Naive thymus-derived CD8-positive, alpha-beta T cell (primary cell): Measurements from ENCODE around the gene MUC3A. TPM values are rescaled to one million over a fixed set of nuclear protein-coding genes. Genes with fewer than 3 reads are reported as not detected.
"Not testable (repeated sequence)": the region's sequence is repeated elsewhere in the genome, so short reads cannot be mapped to it uniquely, and the experiment has no call there.

ENCODE experiments used
- ATAC-seq, 2 donors: fragments of 150-1000 bp; cut with Tn5 transposase in 1 of 2; sonication (Bioruptor Pico), chemical (Tn5 transposase) in 1 of 2; 1 replicate in 1 of 2; 2 replicates in 1 of 2; pipeline ENCODE4 v1.10.0; 2021; ENCODE audit warnings: mild to moderate bottlenecking in 2 of 2, moderate library complexity in 2 of 2
- POLR2A ChIA-PET: fragments of 350-600 bp; sonication (Branson Sonifier 250); formaldehyde crosslinking; loops from one replicate; lab custom pipeline; 2021; ENCODE audit warnings: antibody characterized with exemption; lab: Charles Lee
- DNase-seq, 10 donors: peaks; one replicate each; pipeline versions ENCODE4 v3.0.0 to v3.0.0-alpha.2; 2020 to 2022
- H3K27ac Mint-ChIP-seq, 10 donors: one replicate each; pipeline ENCODE4 v1.8.0; 2020 to 2022; ENCODE audit warnings: mild to moderate bottlenecking in 10 of 10, mixed read lengths in 10 of 10, moderate library complexity in 4 of 10, inconsistent platforms in 1 of 10
- H3K27me3 Mint-ChIP-seq, 5 donors: one replicate each; pipeline ENCODE4 v1.8.0; 2021 to 2022; ENCODE audit warnings: mixed read lengths in 5 of 5
- H3K36me3 Mint-ChIP-seq, 3 donors: one replicate each; pipeline ENCODE4 v1.8.0; 2020 to 2022; ENCODE audit warnings: mixed read lengths in 3 of 3, mild to moderate bottlenecking in 2 of 3, inconsistent platforms in 1 of 3
- H3K4me1 Mint-ChIP-seq, 4 donors: one replicate each; pipeline ENCODE4 v1.8.0; 2021 to 2022; ENCODE audit warnings: mixed read lengths in 4 of 4
- H3K4me3 Mint-ChIP-seq, 10 donors: one replicate each; pipeline ENCODE4 v1.8.0; 2020 to 2022; ENCODE audit warnings: mild to moderate bottlenecking in 10 of 10, mixed read lengths in 10 of 10, moderate library complexity in 6 of 10, inconsistent platforms in 1 of 10
- H3K9me3 Mint-ChIP-seq, 9 donors: one replicate each; pipeline ENCODE4 v1.8.0; 2020 to 2022; ENCODE audit warnings: mixed read lengths in 9 of 9, mild to moderate bottlenecking in 3 of 9, inconsistent platforms in 1 of 9, moderate library complexity in 1 of 9
- polyA plus RNA-seq, 3 donors: library from polyadenylated mRNA; unstranded; fragments of 300-500 nt; fragmentation: Illumina TruSeq; gene quantifications; one replicate each; pipeline ENCODE4 v1.2.3, GENCODE V29; 2021
- total RNA-seq, 8 experiments: library from RNA in 2 of 8; stranded (reverse) in 2 of 8; gene quantifications; one replicate each; pipeline ENCODE4 v1.2.3 and lab custom pipeline; 2021 to 2026

Gene MUC3A
- total and polyA plus RNA-seq, 5 experiments from 2014 or later = not detected

DNA sequence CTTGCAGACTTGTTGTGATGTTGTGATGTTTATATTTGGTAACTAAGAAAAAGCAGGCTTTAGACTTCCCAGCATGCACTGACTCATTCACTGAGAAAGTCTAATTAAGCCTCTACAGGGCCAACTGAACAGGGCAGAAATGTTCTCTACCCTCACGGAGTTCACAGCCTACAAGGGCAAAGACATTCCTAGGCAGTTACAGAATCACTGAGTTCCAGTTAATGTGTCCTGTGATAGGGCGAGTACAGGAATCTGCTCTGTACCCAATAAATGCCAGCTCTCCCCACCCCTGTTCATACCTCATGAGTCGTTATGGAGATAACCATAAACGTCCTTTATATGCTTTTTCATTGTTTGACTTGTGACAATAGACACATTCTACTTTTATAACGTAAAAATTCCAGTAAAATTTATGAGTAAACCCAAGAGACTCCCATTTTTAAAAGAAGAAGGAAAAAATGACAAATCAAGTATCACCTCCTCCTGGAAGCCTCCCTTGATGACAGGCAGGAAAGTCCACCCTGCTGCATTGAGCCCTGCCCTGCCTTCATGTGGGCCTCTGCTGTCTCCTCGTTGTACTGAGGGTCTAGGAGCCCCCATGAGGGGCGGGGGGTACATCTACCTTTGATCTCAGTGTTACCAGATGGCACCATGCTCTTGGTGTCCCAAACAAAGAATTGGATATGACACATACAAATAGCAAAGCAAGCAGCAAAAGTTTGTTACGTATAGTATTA is 34.3 kb downstream of the MUC3A start:
- ATAC-seq (no peak), DNase-seq (no peak)
- Mint-ChIP-seq H3K9me3 (no peaks in the 10 kb centered on the region), H3K27me3 (peaks cover 3 to 44% (median 10%) of the 10 kb centered on the region in 5 donors), H3K4me3 (no peak overlapping the region), H3K36me3 (no peaks in the 10 kb centered on the region), H3K4me1 (no peaks in the 10 kb centered on the region), H3K27ac (no peak overlapping the region)
- POLR2A ChIA-PET = no interaction called here

GRCh38 chr7:100984241-100984918 is 35.0 kb downstream of the MUC3A start:
- POLR2A ChIA-PET, ATAC-seq, DNase-seq, H3K36me3 Mint-ChIP-seq, H3K4me1 Mint-ChIP-seq, H3K9me3 Mint-ChIP-seq, H3K4me3 Mint-ChIP-seq: not testable (repeated sequence)
- H3K27ac Mint-ChIP-seq = peak overlapping the region in 1 of 10 donors; percentile 34
- peaks cover 3 to 44% (median 10%) of the 10 kb centered on the region in 5 donors for H3K27me3 Mint-ChIP-seq

GRCh38 chr7:100985033-100985797 is 35.9 kb downstream of the MUC3A start:
- DNase-seq, H3K4me3 Mint-ChIP-seq, H3K9me3 Mint-ChIP-seq, H3K27ac Mint-ChIP-seq, ATAC-seq, H3K36me3 Mint-ChIP-seq, H3K4me1 Mint-ChIP-seq, POLR2A ChIA-PET: not testable (repeated sequence)
- H3K27me3 Mint-ChIP-seq = peaks cover 3 to 44% (median 10%) of the 10 kb centered on the region in 5 donors

DNA sequence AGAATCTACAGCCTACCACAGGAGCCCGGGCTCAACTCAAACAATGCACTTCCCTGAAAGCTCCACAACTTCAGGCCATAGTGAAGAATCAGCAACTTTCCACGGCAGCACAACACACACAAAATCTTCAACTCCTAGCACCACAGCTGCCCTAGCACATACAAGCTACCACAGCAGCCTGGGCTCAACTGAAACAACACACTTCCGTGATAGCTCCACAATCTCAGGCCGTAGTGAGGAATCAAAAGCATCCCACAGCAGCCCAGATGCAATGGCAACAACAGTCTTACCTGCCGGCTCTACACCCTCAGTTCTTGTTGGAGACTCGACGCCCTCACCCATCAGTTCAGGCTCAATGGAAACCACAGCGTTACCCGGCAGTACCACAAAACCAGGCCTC is 42.3 kb downstream of the MUC3A start:
- Mint-ChIP-seq H3K4me1 (no peaks in the 10 kb centered on the region), H3K9me3 (no peaks in the 10 kb centered on the region), H3K4me3 (no peak overlapping the region), H3K36me3 (no peaks in the 10 kb centered on the region), H3K27me3 (peaks cover 0 to 4% (median 0%) of the 10 kb centered on the region in 5 donors), H3K27ac (no peak overlapping the region)
- POLR2A ChIA-PET = no interaction called here
- DNase-seq = no peak
- no peak for ATAC-seq

- H3K9me3 Mint-ChIP-seq, H3K27me3 Mint-ChIP-seq, DNase-seq, H3K4me3 Mint-ChIP-seq, ATAC-seq, H3K4me1 Mint-ChIP-seq, POLR2A ChIA-PET, H3K36me3 Mint-ChIP-seq, H3K27ac Mint-ChIP-seq: not testable (repeated sequence)
These were observed 42.9 kb downstream of the MUC3A start for GRCh38 chr7:100992280-100992679.

DNA sequence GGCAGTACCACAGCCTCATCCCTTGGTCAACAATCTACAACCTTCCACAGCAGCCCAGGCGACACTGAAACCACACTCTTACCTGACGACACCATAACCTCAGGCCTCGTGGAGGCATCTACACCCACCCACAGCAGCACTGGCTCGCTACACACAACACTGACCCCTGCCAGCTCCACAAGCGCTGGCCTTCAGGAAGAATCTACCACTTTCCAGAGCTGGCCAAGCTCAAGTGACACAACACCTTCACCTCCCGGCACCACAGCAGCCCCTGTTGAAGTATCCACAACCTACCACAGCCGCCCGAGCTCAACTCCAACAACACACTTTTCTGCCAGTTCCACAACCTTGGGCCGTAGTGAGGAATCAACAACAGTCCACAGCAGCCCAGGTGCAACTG is 45.3 kb downstream of the MUC3A start:
- H3K9me3 Mint-ChIP-seq, H3K27ac Mint-ChIP-seq, H3K4me3 Mint-ChIP-seq, DNase-seq, H3K4me1 Mint-ChIP-seq, POLR2A ChIA-PET, ATAC-seq, H3K36me3 Mint-ChIP-seq, H3K27me3 Mint-ChIP-seq: not testable (repeated sequence)

DNA sequence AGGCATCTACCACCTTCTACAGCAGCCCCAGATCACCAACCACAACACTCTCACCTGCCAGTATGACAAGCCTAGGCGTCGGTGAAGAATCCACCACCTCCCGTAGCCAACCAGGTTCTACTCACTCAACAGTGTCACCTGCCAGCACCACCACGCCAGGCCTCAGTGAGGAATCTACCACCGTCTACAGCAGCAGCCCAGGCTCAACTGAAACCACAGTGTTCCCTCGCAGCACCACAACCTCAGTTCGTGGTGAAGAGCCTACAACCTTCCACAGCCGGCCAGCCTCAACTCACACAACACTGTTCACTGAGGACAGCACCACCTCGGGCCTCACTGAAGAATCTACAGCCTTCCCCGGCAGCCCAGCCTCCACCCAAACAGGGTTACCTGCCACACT is 49.2 kb downstream of the MUC3A start:
- H3K36me3 Mint-ChIP-seq, H3K9me3 Mint-ChIP-seq, H3K4me1 Mint-ChIP-seq, POLR2A ChIA-PET, H3K4me3 Mint-ChIP-seq, DNase-seq, H3K27ac Mint-ChIP-seq, ATAC-seq: not testable (repeated sequence)
- peaks cover 0 to 11% (median 0%) of the 10 kb centered on the region in 5 donors for H3K27me3 Mint-ChIP-seq

DNA sequence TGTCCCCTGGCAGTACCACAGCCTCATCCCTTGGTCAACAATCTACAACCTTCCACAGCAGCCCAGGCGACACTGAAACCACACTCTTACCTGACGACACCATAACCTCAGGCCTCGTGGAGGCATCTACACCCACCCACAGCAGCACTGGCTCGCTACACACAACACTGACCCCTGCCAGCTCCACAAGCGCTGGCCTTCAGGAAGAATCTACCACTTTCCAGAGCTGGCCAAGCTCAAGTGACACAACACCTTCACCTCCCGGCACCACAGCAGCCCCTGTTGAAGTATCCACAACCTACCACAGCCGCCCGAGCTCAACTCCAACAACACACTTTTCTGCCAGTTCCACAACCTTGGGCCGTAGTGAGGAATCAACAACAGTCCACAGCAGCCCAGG is 50.0 kb downstream of the MUC3A start:
- H3K4me3 Mint-ChIP-seq, H3K27ac Mint-ChIP-seq, ATAC-seq, H3K36me3 Mint-ChIP-seq, POLR2A ChIA-PET, H3K4me1 Mint-ChIP-seq, DNase-seq, H3K9me3 Mint-ChIP-seq: not testable (repeated sequence)
- H3K27me3 Mint-ChIP-seq = peaks cover 0 to 11% (median 0%) of the 10 kb centered on the region in 5 donors

GRCh38 chr7:101000025-101000424 is 50.7 kb downstream of the MUC3A start:
- H3K27ac Mint-ChIP-seq, ATAC-seq, DNase-seq, H3K4me3 Mint-ChIP-seq, H3K4me1 Mint-ChIP-seq, H3K36me3 Mint-ChIP-seq, H3K9me3 Mint-ChIP-seq, POLR2A ChIA-PET: not testable (repeated sequence)
- H3K27me3 Mint-ChIP-seq = peaks cover 0 to 11% (median 0%) of the 10 kb centered on the region in 5 donors

DNA sequence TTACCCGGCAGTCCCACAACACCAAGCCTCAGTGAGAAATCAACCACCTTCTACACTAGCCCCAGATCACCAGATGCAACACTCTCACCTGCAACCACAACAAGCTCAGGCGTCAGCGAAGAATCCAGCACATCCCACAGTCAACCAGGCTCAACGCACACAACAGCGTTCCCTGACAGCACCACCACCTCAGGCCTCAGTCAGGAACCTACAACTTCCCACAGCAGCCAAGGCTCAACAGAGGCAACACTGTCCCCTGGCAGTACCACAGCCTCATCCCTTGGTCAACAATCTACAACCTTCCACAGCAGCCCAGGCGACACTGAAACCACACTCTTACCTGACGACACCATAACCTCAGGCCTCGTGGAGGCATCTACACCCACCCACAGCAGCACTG is 53.0 kb downstream of the MUC3A start:
- H3K36me3 Mint-ChIP-seq, H3K4me3 Mint-ChIP-seq, H3K4me1 Mint-ChIP-seq, POLR2A ChIA-PET, H3K27ac Mint-ChIP-seq, H3K9me3 Mint-ChIP-seq, H3K27me3 Mint-ChIP-seq, ATAC-seq, DNase-seq: not testable (repeated sequence)

DNA sequence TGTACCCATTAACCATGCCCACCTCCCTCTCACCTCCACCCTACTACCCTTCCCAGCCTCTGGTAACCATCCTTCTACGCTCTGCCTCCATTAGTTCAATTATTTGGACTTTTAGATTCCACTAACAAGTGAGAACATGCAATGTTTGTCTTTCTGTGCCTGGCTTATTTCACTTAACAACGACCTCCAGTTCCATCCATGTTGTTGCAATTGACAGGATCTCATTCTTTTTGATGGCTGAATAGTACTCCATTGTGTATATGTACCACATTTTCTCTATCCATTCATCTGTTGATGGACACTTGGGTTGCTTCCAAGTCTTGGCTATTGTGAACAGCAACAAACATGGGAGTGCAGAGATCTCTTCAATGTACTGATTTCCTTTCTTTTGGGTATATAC is 58.0 kb downstream of the MUC3A start:
- H3K27ac Mint-ChIP-seq, ATAC-seq, H3K4me1 Mint-ChIP-seq, H3K9me3 Mint-ChIP-seq, H3K4me3 Mint-ChIP-seq, DNase-seq, H3K36me3 Mint-ChIP-seq, POLR2A ChIA-PET: not testable (repeated sequence)
- peaks cover 0 to 14% (median 3%) of the 10 kb centered on the region in 5 donors for H3K27me3 Mint-ChIP-seq

DNA sequence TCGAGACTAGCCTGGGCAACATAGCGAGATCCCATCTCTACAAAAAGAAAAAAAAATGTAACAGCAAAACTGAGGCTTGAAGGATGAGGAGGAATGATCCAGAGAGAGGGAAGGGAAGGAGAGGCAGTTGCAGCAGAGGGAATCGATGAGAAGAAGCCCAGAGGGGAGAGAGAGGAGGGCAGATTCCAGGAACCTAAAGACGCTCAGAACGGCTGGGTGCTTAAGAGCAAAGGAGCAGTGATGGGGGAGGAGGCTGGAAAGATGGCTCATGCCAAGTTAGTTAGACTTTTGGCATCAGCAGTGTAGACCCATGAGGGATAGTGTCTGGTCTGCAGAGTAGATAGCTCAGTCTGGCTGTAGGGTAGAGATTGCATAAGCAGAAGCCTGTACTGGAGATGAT is 60.3 kb downstream of the MUC3A start:
- H3K27ac Mint-ChIP-seq = peak overlapping the region in 2 of 10 donors; percentile 47 to 51
- peaks cover 0 to 4% (median 0%) of the 10 kb centered on the region in 9 donors for H3K9me3 Mint-ChIP-seq
- POLR2A ChIA-PET = no interaction called here
- ATAC-seq = no peak
- no peak for DNase-seq
- peaks cover 0 to 14% (median 3%) of the 10 kb centered on the region in 5 donors for H3K27me3 Mint-ChIP-seq
- peaks cover 0 to 4% (median 0%) of the 10 kb centered on the region in 3 donors for H3K36me3 Mint-ChIP-seq
- no peak overlapping the region for H3K4me3 Mint-ChIP-seq
- no peaks in the 10 kb centered on the region for H3K4me1 Mint-ChIP-seq

DNA sequence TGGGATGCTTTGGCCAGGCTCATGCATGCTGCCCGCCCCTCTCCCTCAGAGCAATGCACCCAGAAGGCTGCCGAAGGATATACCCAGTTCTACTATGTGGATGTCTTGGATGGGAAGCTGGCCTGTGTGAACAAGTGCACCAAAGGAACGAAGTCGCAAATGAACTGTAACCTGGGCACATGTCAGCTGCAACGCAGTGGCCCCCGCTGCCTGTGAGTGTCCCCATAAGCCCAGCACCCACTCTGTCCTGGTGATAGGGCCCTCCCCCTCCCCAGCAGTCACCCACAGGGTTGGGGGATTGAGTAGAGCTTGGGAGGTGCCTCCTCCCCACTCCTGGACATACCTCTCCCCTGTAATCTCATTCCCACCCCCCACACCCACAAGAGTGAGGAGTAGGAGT is 63.6 kb downstream of the MUC3A start:
- POLR2A ChIA-PET = no interaction called here
- H3K27me3 Mint-ChIP-seq = peaks cover 0 to 30% (median 7%) of the 10 kb centered on the region in 5 donors
- ATAC-seq (no peak), DNase-seq (no peak)
- no peak overlapping the region for H3K4me3 Mint-ChIP-seq
- H3K4me1 Mint-ChIP-seq = peaks cover 9 to 20% (median 16%) of the 10 kb centered on the region in 4 donors
- peaks cover 0 to 4% (median 0%) of the 10 kb centered on the region in 3 donors for H3K36me3 Mint-ChIP-seq
- H3K9me3 Mint-ChIP-seq = no peaks in the 10 kb centered on the region
- peak overlapping the region in 1 of 10 donors; percentile 19 for H3K27ac Mint-ChIP-seq
